ENCODE data around the gene ITLN2.
"Not testable (repeated sequence)": the region's sequence is repeated elsewhere in the genome, so short reads cannot be mapped to it uniquely, and the experiment has no call there.

The ITLN2 gene

DNA sequence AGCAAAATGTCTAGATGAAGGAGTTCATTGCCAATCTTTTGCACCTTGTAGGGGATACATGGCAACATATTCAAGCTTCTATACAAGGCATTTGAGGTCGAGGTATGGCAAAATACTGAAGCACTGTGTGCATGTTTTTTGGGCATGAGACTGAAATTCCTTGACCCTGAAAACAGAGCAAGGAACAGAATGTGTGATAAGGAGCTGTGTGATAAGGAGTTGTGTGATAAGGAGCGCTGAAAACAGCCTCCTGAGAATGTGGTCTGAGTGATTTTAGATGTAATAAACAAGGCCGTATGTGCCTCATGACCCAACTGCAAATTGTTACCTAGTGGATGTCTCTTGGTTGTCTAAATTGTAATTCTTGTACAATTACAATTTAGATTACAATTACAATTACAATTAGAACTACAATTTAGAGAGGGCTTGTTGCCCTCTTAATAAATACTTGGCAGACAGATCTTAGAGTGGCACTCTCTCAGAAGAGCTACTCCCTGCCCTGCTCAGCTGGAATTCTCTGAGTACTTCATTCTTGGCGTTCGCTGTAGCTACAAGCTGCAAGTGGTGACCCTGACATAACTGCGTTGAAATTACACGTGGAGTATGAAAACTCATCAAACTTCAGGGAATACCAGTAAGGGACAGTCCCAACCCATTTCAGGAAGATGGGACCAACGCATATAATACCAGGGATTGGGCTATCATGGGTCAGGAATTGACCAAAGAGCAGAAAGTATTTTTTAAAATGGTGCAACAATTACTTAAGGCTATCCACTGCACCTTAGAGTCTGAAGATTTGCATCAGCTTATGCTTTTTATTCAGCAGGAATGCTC, 49.6 kb downstream of the ITLN2 start:
- DNase-seq: no peak

DNA sequence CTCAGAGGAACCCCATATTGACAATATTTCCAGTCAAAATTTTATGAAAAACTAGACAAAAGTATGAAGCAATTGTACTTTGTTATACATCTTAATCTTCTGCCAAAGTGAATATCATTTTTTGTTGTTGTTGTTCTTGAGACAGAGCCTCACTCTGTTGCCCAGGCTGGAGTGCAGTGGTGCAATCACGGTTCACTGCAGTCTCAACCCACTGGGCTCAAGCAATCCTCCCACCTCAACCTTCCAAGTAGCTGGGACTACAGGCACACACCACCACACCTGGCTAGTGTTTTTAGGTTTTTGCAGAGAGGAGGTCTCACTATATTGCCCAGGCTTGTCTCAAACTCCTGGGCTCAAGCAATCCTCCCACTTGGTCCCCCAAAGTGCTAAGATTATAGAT, 52.4 kb downstream of the ITLN2 start:
- DNase-seq: not testable (repeated sequence)

- DNase-seq: no peak
Measured at GRCh38 chr1:160901768-160902167, 52.8 kb downstream of the ITLN2 start.

GRCh38 chr1:160900683-160901082, 53.9 kb downstream of the ITLN2 start:
- not testable (repeated sequence) for DNase-seq
